ENCODE results near the gene ITIH3.

The ITIH3 gene

DNA sequence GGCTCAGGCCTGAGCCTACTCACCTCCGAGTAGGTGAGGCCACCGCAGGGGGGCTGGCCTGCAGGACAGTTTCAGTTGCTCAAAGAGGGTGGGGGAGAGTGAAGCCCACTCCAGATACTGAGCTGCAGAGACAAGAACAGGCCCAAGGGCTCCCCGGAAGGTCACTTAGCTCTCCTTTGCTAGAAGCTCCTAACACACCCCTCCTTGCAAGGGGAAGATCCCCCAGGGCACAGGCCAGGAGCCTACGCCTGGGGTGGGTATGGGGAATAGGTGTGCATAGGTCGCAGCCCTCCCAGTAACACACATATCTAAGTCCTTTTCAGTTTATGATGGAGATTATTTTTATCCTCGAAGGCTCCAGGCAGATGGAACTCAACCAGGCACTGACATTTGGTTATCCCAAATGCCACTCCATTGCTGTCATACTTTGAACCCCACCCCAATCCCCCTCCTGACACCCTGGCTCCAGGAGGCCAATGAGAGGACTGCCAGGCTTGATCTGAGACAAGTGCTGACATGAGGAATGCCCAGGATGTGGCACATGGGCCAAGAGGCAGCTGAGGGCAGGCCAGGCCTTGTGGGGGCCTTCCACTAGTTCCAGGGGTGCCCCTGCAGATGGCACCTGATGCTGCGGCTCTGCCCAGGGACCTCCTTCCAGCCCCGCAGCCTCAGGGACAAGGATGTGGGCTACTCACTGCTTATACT lies 41.3 kb downstream of the ITIH3 start:
- POLR2A ChIA-PET, result no interaction called here
- no peak for DNase-seq (ENCODE audit: extremely low spot score)
- CTCF ChIA-PET, result interaction anchor here (1.5 to 1.7 kb wide), 2 partner anchors 10 to 37 kb away, joined by 5 to 9 read pairs; no protein-coding TSS in a partner anchor
- TF ChIP-seq, protein P1, sequence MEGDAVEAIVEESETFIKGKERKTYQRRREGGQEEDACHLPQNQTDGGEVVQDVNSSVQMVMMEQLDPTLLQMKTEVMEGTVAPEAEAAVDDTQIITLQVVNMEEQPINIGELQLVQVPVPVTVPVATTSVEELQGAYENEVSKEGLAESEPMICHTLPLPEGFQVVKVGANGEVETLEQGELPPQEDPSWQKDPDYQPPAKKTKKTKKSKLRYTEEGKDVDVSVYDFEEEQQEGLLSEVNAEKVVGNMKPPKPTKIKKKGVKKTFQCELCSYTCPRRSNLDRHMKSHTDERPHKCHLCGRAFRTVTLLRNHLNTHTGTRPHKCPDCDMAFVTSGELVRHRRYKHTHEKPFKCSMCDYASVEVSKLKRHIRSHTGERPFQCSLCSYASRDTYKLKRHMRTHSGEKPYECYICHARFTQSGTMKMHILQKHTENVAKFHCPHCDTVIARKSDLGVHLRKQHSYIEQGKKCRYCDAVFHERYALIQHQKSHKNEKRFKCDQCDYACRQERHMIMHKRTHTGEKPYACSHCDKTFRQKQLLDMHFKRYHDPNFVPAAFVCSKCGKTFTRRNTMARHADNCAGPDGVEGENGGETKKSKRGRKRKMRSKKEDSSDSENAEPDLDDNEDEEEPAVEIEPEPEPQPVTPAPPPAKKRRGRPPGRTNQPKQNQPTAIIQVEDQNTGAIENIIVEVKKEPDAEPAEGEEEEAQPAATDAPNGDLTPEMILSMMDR (IDR thresholded peaks at IDR 0.05; ENCODE audit: control extremely low read depth, extremely low read depth, low read depth, missing control alignments), result no peak

DNA sequence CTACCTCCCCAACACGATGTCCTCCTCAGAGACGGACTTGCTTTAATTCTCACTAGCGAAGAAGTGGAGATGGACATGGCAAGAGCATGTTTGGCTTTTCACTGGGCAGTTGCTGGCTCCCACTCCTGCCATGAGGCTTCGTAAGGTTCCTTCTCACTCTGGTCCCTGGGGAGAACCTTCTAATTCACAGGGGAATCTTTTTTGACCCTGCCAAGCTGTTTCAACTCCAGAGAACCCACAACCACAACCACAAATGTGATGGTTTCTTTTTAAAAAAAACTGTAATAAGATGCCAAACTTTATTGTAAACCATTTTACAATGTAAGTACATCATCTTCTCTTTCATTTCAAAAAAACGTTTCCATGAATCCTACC lies 41.9 kb downstream of the ITIH3 start:
- TF ChIP-seq, protein P1 (IDR thresholded peaks at IDR 0.05; ENCODE audit: control extremely low read depth, extremely low read depth, low read depth, missing control alignments), result no peak
- POLR2A ChIA-PET, result interaction anchor here (0.6 kb wide), 1 partner anchor 275 kb away, joined by 3 read pairs; no protein-coding TSS in a partner anchor
- no peak for DNase-seq (ENCODE audit: extremely low spot score)
- CTCF ChIA-PET, result interaction anchor here (1.3 to 1.5 kb wide), 3 partner anchors 8 to 38 kb away, joined by 3 to 9 read pairs (median 3); no protein-coding TSS in a partner anchor

DNA sequence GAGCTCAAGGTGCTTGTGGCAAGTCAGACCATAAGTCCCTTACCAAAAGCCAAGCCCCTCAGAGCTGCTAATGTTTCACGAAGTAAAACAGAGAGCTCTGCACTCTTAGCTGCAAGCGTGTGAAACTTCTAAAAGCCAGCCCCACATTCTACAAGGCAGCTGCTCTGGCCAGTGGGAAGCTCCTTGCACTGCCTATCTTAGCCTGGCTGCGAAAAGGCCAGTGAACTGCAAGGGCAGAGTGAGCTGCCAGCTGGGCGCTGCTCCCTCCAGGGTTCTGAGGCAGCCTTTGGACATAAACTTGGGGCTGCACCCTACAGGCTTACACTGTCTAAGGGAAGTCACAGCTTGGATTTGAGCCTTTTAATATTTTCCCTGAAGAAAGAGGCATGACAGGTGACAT lies 42.4 kb downstream of the ITIH3 start:
- no peak for DNase-seq (ENCODE audit: extremely low spot score)
- ChIA-PET POLR2A (interaction anchor here (0.6 kb wide), 1 partner anchor 274 kb away, joined by 3 read pairs; no protein-coding TSS in a partner anchor), CTCF (interaction anchor here (1.3 to 3.3 kb wide), 4 partner anchors 9 to 38 kb away, joined by 3 to 12 read pairs (median 6); no protein-coding TSS in a partner anchor)

DNA sequence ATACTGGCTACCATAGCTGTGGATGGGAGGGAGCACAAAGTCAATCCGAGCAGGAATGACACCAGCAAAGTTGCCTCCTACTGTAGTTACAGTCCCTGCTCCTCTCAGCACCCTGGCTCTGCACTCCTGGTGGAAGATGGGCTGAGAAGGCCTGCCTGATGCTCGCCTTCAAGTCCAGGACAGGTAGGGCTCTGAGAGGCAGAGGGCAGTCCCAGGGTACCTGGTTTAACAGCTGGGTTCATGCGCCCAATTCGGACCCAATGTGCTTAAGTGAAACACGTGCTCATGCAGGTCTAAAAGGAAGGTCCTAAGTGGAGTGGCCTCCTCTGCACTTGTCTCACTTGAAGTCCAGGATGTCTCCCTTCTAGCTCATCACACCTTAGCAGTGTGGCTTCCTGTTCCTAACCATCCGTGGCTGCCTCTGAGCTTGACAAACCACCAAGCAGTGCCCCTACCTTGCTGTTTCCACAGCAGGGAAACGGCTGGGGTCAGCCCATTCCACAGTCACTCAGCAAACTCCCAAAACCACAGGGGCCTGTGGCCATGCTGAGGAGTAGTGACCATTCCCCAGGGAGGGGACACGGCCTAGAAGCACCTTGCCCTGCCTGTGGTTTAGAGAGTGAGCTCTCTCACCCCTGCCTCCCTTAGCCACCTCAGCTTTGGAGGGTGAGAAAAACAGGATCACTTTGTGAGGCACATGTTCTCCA lies 44.1 kb downstream of the ITIH3 start:
- CTCF ChIA-PET, result interaction anchor here (1.0 to 3.3 kb wide), 9 partner anchors 10 to 138 kb away, joined by 3 to 12 read pairs (median 6); no protein-coding TSS in a partner anchor
- POLR2A ChIA-PET, result no interaction called here
- DNase-seq (ENCODE audit: extremely low spot score), result no peak
- TF ChIP-seq, protein P1 (IDR thresholded peaks at IDR 0.05; ENCODE audit: control extremely low read depth, extremely low read depth, low read depth, missing control alignments), result no peak

More for the DNA sequence above, 42.4 kb downstream of the ITIH3 start:
- TF ChIP-seq, protein P1 (IDR thresholded peaks at IDR 0.05; ENCODE audit: control extremely low read depth, extremely low read depth, low read depth, missing control alignments), result no peak

DNA sequence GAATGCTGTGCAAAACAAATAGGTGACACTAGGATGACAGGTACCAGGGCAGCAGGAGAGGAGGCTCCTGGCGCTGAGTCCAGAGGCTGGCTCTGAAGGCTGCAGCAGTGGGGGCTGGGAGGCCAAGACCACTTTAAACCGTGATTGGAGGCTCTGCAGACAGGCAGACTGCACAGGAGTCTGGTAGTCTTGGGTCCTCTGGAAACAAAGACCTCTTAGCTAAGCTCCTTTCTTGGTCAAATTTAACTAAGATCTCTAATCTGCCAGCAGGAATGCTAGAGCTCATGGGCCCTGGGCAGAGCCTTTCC lies 44.6 kb downstream of the ITIH3 start:
- TF ChIP-seq, protein P1 (IDR thresholded peaks at IDR 0.05; ENCODE audit: control extremely low read depth, extremely low read depth, low read depth, missing control alignments), result no peak
- CTCF ChIA-PET, result interaction anchor here (1.0 to 3.3 kb wide), 8 partner anchors 10 to 137 kb away, joined by 3 to 12 read pairs (median 6); no protein-coding TSS in a partner anchor
- no peak for DNase-seq (ENCODE audit: extremely low spot score)
- POLR2A ChIA-PET, result no interaction called here

DNA sequence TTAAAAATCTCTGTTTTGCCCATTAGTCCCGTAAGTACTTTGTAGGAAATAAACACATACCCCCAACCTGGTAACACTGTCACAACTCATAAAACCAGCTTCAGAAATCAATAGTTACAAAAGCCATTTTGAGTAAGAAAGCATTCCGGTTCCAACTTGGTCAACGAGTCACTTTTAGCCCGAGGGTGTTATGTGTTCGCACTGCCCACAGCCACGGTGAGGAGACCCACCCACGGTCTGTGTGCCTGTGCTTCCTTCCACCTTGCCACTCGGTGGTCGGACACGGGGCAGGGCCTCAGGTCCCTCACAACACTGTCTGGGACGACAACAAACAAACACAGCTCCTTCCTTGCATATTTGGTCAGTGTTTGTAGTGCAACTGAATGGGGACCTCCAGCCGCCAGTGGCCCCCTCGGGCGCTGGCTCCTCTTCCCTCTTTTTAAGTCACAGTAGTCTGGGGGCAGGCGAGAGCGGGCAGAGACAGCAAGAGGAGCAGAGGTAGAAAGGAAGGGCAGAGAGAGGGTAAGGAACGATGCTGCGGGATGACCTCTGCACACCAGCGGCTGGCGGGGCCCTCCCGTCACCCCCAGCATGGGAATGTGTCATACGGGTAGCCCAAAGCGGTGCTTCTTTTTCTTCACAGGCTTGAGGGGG lies 45.4 kb downstream of the ITIH3 start:
- ChIA-PET CTCF (interaction anchor here (1.6 to 3.3 kb wide), 3 partner anchors 8 to 13 kb away, joined by 4 to 12 read pairs (median 7); no protein-coding TSS in a partner anchor), POLR2A (interaction anchor here (0.5 kb wide), 1 partner anchor 353 kb away, joined by 4 read pairs; no protein-coding TSS in a partner anchor)
- TF ChIP-seq, protein P1 (IDR thresholded peaks at IDR 0.05; ENCODE audit: control extremely low read depth, extremely low read depth, low read depth, missing control alignments), result no peak
- no peak for DNase-seq (ENCODE audit: extremely low spot score)
